K562 (cell line): ENCODE results near the gene VWA1. TPM values are rescaled to one million over a fixed set of nuclear protein-coding genes. Genes with fewer than 3 reads are reported as not detected.

ENCODE experiments used
- GATAD2B ChIP-seq: fragments of 450-650 bp; IDR thresholded peaks from 2 replicates; pipeline ENCODE4 v1.6.1; 2017; ENCODE audit warnings: mild to moderate bottlenecking, borderline replicate concordance
- HMG20A ChIP-seq: fragments of 450-650 bp; formaldehyde crosslinking; conservative IDR thresholded peaks from 2 replicates; pipeline ENCODE4 v1.4.0; 2020; ENCODE audit warnings: mild to moderate bottlenecking, mixed read lengths
- HNRNPH1 ChIP-seq: fragments of 200-400 bp; formaldehyde crosslinking; optimal IDR thresholded peaks from 2 replicates; pipeline ENCODE3; 2017; ENCODE audit warnings: low read depth, mild to moderate bottlenecking, low read length, moderate library complexity
- ILF3 ChIP-seq: fragments of 450-650 bp; IDR thresholded peaks from 2 replicates; pipeline ENCODE4 v1.6.1; 2018; ENCODE audit warnings: antibody characterized with exemption, mild to moderate bottlenecking, moderate library complexity, borderline replicate concordance
- KAT8 ChIP-seq: fragments of 450-650 bp; IDR thresholded peaks from 2 replicates; pipeline ENCODE4 v1.6.1; 2016; ENCODE audit warnings: low read depth, mild to moderate bottlenecking
- KLF1 ChIP-seq: fragments of 450-650 bp; IDR thresholded peaks from 2 replicates; pipeline ENCODE4 v1.6.1; 2016; ENCODE audit warnings: missing genetic modification characterization, missing compliant biosample characterization
- KLF6 ChIP-seq: fragments of 250-450 bp; sonication (Bioruptor Pico); IDR thresholded peaks from 2 replicates; pipeline ENCODE4 v1.4.0; 2020; ENCODE audit warnings: mild to moderate bottlenecking, moderate library complexity, borderline replicate concordance
- MCM5 ChIP-seq: fragments of 450-650 bp; IDR thresholded peaks from 2 replicates; pipeline ENCODE4 v1.6.1; 2016; ENCODE audit warnings: low read depth
- PHB ChIP-seq: fragments of 250-450 bp; sonication (Bioruptor Pico); IDR thresholded peaks from 2 replicates; pipeline ENCODE4 v1.5.0; 2021
- RNF2 ChIP-seq: sonication (generic); IDR thresholded peaks from 2 replicates; pipeline ENCODE4 v1.6.1; 2016
- SNIP1 ChIP-seq: fragments of 450-650 bp; IDR thresholded peaks from 2 replicates; pipeline ENCODE4 v1.7.1; 2017; ENCODE audit warnings: low read depth, mild to moderate bottlenecking
- TAL1 ChIP-seq: fragments of 450-650 bp; IDR thresholded peaks from 2 replicates; pipeline ENCODE4 v1.6.1; 2016; ENCODE audit warnings: mild to moderate bottlenecking
- YBX1 ChIP-seq: fragments of 450-650 bp; IDR thresholded peaks from 2 replicates; pipeline ENCODE4 v1.7.1; 2016; ENCODE audit warnings: mild to moderate bottlenecking
- YY1 ChIP-seq, 3 experiments: IDR thresholded peaks; 2 replicates each; pipeline ENCODE4 v1.6.1; 2011; ENCODE audit warnings: low read length in 2 of 3, mild to moderate bottlenecking in 2 of 3, moderate library complexity in 2 of 3, borderline replicate concordance in 1 of 3, control low read depth in 1 of 3, low read depth in 1 of 3; ENCODE audit not compliant: insufficient read depth in 3 of 3, insufficient replicate concordance in 2 of 3, control insufficient read depth in 1 of 3, insufficient read length in 1 of 3; ENCODE audit errors: extremely low read depth in 1 of 3
- ZFP30 ChIP-seq: fragments of 250-450 bp; sonication (Bioruptor Pico); IDR thresholded peaks from 2 replicates; pipeline ENCODE4 v1.8.0; 2022; ENCODE audit warnings: moderate library complexity, mild to moderate bottlenecking, inconsistent platforms, borderline replicate concordance
- ZKSCAN1 ChIP-seq: fragments of 150-350 bp; IDR thresholded peaks from 2 replicates; pipeline ENCODE4 v1.6.1; 2016; ENCODE audit warnings: low read depth, low read length
- ZNF165 ChIP-seq: fragments of 250-450 bp; sonication (Bioruptor Pico); IDR thresholded peaks from 2 replicates; pipeline ENCODE4 v1.4.0; 2020; ENCODE audit warnings: borderline replicate concordance
- polyA plus RNA-seq, 8 experiments: library from polyadenylated mRNA; depleted of rRNA in 4 of 8; stranded (reverse) in 5 of 8; unstranded in 3 of 8; fragments of >200 nt; fragmentation: Nextera tagmentation in 2 of 8; fragmentation: Illumina TruSeq in 1 of 8; extraction: Ambion mirVana in 2 of 8; extraction: Trizol in 1 of 8; gene quantifications; 2 replicates each; pipeline versions ENCODE4 v1.2.1 to v1.2.3, GENCODE V29; 2011 to 2014; ENCODE audit warnings: inconsistent platforms in 1 of 8, missing spikeins in 1 of 8
- total RNA-seq, 7 experiments: library from RNA; depleted of rRNA in 6 of 7; stranded (reverse); fragments of >200 nt in 6 of 7; fragmentation: Illumina TruSeq in 2 of 7; extraction: Trizol in 2 of 7; gene quantifications; 2 replicates each; pipeline versions ENCODE4 v1.2.1 to v1.2.3, GENCODE V29; 2011 to 2021; ENCODE audit warnings: low replicate concordance in 1 of 7
- TF ChIP-seq, protein P1 (sequence below): sonication (generic); formaldehyde crosslinking; IDR thresholded peaks from 2 replicates; pipeline ENCODE4 v1.8.1; 2022; ENCODE audit warnings: missing genetic modification reagents
- TF ChIP-seq, protein P2 (sequence below): IDR thresholded peaks from 3 replicates; pipeline ENCODE4 v1.6.1; 2011; ENCODE audit warnings: borderline replicate concordance, mild to moderate bottlenecking; ENCODE audit not compliant: insufficient read length, insufficient read depth
- TF ChIP-seq, protein P3 (sequence below): sonication (generic); formaldehyde crosslinking; IDR thresholded peaks from 2 replicates; pipeline ENCODE4 v1.8.1; 2023; ENCODE audit warnings: mild to moderate bottlenecking, missing genetic modification reagents
- TF ChIP-seq, protein P4 (sequence below): fragments of 450-650 bp; IDR thresholded peaks from 2 replicates; pipeline ENCODE4 v1.6.1; 2016; ENCODE audit warnings: mild to moderate bottlenecking

The VWA1 gene
- total and polyA plus RNA-seq, 9 of the 15 experiments (the other 6 are each of a cell fraction or from before 2014, with no cell fraction given): 0.01 to 6.4 (median 0.85) TPM

DNA sequence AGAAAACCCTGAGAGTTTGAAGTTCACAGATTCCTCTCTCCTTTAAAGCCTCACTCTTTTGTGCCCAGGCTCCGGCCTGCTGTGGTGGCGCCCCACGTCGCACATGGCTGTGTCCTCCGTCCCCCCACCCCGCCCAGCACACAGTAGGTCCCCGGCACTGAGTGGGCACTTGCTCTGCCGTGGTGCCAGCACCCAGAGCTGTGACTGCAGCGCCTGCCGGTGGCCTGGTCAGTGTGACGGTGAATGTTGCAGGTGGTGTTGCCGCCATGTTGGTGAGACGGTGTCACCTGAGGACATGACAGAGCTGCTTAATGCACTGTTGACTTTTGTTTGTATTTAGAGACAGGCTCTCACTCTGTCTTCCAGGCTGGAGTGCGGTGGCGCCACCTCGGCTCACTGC lies 17.4 kb downstream of the VWA1 start (continued):
- TF ChIP-seq, protein P1, sequence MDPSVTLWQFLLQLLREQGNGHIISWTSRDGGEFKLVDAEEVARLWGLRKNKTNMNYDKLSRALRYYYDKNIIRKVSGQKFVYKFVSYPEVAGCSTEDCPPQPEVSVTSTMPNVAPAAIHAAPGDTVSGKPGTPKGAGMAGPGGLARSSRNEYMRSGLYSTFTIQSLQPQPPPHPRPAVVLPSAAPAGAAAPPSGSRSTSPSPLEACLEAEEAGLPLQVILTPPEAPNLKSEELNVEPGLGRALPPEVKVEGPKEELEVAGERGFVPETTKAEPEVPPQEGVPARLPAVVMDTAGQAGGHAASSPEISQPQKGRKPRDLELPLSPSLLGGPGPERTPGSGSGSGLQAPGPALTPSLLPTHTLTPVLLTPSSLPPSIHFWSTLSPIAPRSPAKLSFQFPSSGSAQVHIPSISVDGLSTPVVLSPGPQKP (CRISPR knock-in tag): 0 out of 2 replicates have a peak, but pooled peaks have one; percentile 49
- TF ChIP-seq YY1 (IDR thresholded peaks at IDR 0.05; ENCODE audit: borderline replicate concordance in 1 of 3, control insufficient read depth in 1 of 3, extremely low read depth in 1 of 3, insufficient read depth in 3 of 3, insufficient read length in 1 of 3, insufficient replicate concordance in 2 of 3, low read depth in 1 of 3, low read length in 2 of 3) (peak in 1 of 3 experiments; percentile 39), HNRNPH1 (no peak), ZKSCAN1 (peak; percentile 96), ZFP30 (CRISPR knock-in tag) (no peak), HMG20A (CRISPR knock-in tag) (no peak), ZNF165 (CRISPR knock-in tag) (no peak), ILF3 (no peak), KLF6 (CRISPR knock-in tag) (no peak), KAT8 (no peak), YBX1 (no peak), SNIP1 (no peak), PHB (no peak), KLF1 (tag) (no peak), MCM5 (no peak), RNF2 (no peak), GATAD2B (no peak), TAL1 (no peak)
- TF ChIP-seq, protein P2, sequence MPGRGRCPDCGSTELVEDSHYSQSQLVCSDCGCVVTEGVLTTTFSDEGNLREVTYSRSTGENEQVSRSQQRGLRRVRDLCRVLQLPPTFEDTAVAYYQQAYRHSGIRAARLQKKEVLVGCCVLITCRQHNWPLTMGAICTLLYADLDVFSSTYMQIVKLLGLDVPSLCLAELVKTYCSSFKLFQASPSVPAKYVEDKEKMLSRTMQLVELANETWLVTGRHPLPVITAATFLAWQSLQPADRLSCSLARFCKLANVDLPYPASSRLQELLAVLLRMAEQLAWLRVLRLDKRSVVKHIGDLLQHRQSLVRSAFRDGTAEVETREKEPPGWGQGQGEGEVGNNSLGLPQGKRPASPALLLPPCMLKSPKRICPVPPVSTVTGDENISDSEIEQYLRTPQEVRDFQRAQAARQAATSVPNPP: no peak
- TF ChIP-seq, protein P3, sequence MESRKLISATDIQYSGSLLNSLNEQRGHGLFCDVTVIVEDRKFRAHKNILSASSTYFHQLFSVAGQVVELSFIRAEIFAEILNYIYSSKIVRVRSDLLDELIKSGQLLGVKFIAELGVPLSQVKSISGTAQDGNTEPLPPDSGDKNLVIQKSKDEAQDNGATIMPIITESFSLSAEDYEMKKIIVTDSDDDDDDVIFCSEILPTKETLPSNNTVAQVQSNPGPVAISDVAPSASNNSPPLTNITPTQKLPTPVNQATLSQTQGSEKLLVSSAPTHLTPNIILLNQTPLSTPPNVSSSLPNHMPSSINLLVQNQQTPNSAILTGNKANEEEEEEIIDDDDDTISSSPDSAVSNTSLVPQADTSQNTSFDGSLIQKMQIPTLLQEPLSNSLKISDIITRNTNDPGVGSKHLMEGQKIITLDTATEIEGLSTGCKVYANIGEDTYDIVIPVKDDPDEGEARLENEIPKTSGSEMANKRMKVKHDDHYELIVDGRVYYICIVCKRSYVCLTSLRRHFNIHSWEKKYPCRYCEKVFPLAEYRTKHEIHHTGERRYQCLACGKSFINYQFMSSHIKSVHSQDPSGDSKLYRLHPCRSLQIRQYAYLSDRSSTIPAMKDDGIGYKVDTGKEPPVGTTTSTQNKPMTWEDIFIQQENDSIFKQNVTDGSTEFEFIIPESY (CRISPR knock-in tag): 0 out of 2 replicates have a peak, but pooled peaks have one; percentile 16
- TF ChIP-seq, protein P4, sequence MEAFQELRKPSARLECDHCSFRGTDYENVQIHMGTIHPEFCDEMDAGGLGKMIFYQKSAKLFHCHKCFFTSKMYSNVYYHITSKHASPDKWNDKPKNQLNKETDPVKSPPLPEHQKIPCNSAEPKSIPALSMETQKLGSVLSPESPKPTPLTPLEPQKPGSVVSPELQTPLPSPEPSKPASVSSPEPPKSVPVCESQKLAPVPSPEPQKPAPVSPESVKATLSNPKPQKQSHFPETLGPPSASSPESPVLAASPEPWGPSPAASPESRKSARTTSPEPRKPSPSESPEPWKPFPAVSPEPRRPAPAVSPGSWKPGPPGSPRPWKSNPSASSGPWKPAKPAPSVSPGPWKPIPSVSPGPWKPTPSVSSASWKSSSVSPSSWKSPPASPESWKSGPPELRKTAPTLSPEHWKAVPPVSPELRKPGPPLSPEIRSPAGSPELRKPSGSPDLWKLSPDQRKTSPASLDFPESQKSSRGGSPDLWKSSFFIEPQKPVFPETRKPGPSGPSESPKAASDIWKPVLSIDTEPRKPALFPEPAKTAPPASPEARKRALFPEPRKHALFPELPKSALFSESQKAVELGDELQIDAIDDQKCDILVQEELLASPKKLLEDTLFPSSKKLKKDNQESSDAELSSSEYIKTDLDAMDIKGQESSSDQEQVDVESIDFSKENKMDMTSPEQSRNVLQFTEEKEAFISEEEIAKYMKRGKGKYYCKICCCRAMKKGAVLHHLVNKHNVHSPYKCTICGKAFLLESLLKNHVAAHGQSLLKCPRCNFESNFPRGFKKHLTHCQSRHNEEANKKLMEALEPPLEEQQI: no peak
